ENCODE data around the gene GPR89B. TPM values are rescaled to one million over a fixed set of nuclear protein-coding genes. Genes with fewer than 3 reads are reported as not detected.

GPR89B gene
- total and polyA plus RNA-seq, 2 of the 8 experiments (the other 6 are each of a cell fraction or from before 2014, with no cell fraction given) = 19.5 to 32.5 TPM

DNA sequence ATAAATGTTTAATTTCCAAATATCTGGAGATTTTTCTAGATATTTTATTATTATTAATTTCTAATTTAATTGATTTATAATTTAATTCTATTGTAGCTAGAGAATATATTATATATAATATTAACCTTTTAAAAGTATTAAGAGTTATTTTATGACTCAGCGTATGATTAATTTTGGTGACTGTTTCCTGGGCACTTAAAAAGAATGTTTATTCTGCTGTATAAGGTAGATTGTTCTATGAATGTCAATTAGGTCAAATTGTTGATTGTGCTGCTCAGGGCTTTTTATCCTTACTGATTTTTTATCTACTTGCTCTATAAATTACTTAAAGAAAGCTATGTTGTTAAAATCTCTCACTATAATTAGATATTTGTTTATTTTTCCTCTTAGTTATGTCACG is 45.7 kb upstream of the GPR89B start (continued):
- no peak for TF ChIP-seq CHD1 (IDR thresholded peaks at IDR 0.05; ENCODE audit: low read depth, low read length)
- no peak for TF ChIP-seq NANOG (IDR thresholded peaks at IDR 0.05; ENCODE audit: insufficient read depth, low read depth, low read length, poor library complexity, severe bottlenecking)
- no peak for TF ChIP-seq ATF2 (IDR thresholded peaks at IDR 0.05; ENCODE audit: low read length)
- TF ChIP-seq SUZ12 (IDR thresholded peaks at IDR 0.05; ENCODE audit: low read length) = no peak
